GM21529 (cell line): ENCODE measurements around the gene LTA.
"Not testable (repeated sequence)": the region's sequence is repeated elsewhere in the genome, so short reads cannot be mapped to it uniquely, and the experiment has no call there.

Source experiments
- ATAC-seq: cut with Tn5 transposase; IDR thresholded peaks from one replicate; pipeline ENCODE4 v1.9.1; 2021; ENCODE audit not compliant: unreplicated experiment

Gene LTA

DNA sequence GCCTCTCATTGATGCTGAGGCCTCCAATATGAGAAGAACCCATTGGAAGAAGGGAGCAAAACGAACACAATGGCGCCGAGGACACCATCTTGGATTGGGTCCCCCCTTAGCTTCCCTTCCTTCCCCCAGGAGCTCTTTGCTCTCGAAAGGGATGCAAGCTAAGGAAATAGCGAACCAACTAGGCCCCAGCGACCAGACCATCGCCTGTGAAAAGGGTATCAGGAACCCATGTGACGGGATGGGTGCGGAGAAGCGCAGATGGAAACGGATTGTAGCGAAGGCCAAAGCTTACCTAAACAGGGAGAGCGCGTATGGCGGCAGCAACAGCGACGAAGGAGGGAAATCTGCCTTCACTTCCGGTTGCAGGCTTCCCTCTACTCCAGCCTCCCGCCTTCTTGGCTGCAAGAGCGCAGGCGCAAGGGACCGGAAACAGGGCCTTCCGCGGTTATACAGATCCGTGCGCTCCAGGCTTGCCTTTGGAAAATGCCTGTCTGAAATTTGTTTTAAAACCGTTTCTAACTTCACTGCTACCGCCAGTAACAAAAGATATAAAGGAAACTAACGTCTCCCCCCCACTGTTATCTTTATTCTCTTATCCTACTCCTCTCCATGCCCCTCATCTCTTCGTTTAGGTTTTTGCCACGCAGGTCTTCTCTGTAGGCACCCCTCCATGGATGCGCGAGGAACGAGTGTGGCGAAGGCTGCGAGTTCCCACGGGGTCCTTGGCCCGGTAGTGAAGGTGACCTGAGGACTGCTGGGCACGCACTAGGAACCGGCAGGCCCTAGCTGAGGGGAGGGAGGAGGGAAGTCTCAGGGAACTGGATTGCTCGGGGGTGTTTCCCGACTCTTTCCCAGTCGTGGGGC lies 30.2 kb upstream of the LTA start, which contains the start of gene DDX39B:
TSS of gene DDX39B (minus strand) at position 346 of the 864 bp plus-strand sequence. CDS start 1,471 bp downstream, outside the sequence.
- ATAC-seq, result peak; percentile 59

- no peak for ATAC-seq
Measured at GRCh38 chr6:31543639-31544038, 28.4 kb upstream of the LTA start.

DNA sequence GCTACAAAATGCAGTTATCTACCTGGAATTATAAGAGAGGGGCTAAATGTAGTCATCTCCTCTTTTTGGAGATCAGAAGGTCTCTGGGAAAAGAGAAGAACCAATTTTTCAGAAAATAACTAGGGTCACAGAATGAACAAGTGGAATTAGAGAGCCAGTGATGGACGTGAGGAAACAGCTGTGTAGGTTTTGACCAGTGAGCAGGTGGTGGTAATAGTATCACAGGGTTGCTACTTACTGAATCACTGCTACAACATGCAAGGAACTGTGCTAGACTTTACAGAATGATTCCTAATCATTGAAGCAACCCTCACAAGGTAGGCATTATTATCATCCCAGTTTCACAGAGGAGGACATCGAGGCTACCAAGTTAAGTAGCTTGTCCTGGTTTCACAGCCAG lies 27.4 kb upstream of the LTA start:
- no peak for ATAC-seq

DNA sequence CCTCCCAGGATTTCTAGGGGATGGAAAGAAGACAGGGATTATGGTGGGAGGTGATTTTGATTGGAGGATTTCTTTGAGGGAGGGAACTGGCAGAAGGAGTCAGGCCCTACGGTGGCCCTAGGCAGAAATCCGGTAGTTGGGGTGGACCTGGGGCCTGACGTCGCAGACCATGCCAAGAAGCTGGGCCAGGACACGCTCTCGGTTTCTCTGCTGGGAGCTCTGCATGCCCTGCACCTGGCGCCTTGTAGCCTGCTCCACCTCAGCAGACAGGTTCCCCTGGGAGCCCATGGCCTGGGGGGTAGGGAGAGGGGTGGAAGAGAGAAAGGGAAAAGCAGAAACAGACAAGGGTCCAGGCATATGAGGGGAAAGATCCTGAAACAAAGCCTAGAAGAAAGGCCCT lies 26.8 kb upstream of the LTA start:
- ATAC-seq, result no peak

GRCh38 chr6:31546339-31546957 lies 25.6 kb upstream of the LTA start, which contains the start of gene ATP6V1G2:
ATP6V1G2 (minus strand) TSS chr6:31546608; CDS start chr6:31546559, 49 bp downstream.
- peak; percentile 47 for ATAC-seq

GRCh38 chr6:31546958-31547726 lies 24.9 kb upstream of the LTA start, which contains the start of gene NFKBIL1:
NFKBIL1 (plus strand) TSS chr6:31547608; CDS start chr6:31547695, 87 bp downstream.
- peak; percentile 72 for ATAC-seq

- ATAC-seq, result no peak
Measured at GRCh38 chr6:31547727-31548543, 24.2 kb upstream of the LTA start.

GRCh38 chr6:31548544-31548873 lies 23.6 kb upstream of the LTA start:
- no peak for ATAC-seq

- not testable (repeated sequence) for ATAC-seq
Measured at GRCh38 chr6:31551371-31551770, 20.7 kb upstream of the LTA start.

- ATAC-seq, result no peak
Measured at GRCh38 chr6:31556307-31556706, 15.8 kb upstream of the LTA start.

GRCh38 chr6:31557443-31558317 lies 14.4 kb upstream of the LTA start:
- no peak for ATAC-seq

DNA sequence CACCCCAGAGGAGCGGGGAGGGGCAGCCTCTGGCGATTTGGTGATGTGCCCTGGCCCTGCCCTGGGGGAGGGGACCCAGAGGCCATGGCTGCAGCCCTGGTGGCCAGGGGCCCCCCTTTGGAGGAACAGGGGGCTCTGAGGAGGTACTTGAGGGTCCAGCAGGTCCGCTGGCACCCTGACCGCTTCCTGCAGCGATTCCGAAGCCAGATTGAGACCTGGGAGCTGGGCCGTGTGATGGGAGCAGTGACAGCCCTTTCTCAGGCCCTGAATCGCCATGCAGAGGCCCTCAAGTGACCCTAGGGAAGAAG lies 13.8 kb upstream of the LTA start:
- ATAC-seq, result no peak

DNA sequence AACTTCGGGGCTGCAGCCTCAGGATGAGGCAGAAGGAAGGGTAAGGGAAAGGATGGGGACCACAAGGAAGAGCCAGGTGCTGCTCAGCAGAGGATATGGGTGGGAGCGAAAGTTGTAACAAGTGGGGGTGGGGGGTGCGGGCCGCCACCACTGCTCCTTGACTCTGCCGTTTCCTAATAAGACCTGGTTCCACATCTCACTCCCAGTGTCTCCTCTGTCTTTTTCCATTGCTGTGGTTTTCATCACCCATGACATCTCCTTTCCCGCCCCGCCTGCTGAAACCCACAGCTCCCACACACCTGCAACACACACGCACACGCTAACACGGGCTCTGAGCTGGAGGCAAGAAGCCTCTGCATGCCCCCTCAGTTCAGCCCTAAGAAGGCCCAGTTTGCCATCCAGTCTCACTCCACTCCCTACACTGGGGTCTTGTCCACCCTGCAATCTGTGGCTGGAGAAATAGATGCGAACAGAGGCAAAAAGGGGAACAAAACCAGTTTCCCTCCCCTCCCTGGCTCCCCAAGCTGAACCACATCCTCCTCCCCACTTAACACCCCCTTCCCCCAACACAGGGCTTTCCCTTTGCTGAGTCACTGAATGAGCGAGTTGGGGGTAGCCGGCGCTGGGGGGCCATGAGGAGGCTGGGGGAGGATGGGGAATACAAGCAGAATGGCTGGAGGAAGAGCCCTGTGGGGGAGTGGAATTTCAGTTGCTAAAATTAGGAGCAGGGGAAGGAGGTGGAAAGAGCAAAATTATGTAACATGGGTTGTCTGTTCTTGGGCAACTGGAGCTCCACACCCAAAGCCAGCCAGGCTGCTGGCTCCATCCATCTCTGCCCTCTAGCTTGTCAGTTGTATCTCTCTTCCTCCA lies 13.2 kb upstream of the LTA start:
- ATAC-seq, result no peak

GRCh38 chr6:31559606-31559957 lies 12.5 kb upstream of the LTA start:
- ATAC-seq, result peak; percentile 2

DNA sequence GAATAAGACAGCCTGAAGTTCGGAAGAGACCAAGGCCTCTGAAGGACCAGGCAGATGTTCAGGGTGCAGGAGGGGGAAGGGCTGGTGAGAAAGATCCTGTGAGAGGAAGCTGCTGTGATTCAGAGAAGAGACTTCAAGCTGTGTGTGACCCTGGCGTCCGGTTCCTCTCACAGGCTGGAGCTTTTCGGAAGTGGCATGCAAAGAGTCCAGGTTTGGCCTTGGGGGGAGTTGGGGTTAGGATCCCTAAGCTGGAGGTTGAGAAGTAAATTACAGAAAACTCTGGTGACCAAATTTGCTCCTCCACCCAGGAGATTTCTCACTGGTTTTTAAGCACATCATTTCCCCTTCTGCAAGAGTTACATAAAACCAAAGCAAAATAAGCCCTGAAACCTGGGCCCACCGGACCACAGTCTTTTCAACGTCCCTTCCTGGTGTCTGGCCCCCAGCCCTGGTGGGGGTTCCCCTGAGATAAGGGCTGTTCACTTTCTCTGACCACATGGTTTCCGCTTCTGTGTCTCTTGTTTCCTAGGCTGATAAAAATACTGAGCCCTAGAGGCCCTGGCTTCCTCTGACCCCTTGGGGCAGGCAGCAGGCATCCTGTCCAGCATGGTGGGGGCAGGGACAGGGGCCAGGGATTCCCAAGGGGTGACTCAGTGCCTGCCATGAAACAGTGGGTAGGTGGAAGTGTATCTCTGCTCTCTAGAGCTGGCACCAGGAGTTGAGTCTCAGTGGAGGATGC lies 12.0 kb upstream of the LTA start:
- ATAC-seq, result peak; percentile 64

- ATAC-seq, result no peak
Measured at GRCh38 chr6:31560697-31561058, 11.4 kb upstream of the LTA start.

DNA sequence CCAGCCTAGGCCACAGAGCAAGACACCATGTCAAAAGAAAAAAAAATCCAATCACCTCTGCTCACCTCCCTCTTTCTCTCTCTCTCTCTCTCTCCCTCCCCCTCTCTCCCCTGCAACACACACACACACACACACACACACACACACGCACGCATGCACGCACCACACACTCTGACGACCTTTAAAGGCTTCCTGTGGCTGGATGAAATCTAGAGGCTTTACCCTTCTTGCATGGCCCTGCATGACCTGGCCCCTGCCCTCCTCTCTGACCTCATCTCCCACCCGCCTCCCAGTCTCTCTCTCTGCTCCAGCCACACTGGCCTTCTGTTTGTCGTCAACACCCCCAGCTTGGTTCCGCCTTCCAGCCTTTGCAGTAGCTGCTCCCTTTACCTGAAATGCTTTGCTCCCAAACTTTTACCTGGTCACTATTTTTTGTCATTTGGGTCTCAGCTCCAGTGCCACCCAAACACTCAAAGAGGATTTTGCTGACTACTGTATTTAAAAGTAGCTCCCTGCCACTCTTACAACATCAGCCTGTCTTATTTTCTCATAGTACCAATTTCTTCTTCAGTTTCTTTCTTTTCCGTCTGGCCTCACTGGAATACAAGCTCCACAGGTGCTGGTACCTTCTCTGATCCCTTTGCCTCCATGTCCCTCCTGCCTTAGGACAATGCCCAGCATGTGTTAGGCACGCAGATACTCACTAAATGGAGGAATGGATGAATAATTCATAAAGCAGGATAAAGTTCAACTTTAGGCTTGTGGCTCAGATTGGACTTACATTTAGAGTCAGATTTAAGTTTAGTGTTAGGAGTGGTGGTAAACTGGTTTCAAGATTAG lies 4.3 kb upstream of the LTA start:
- ATAC-seq, result no peak
